HepG2 (cell line): ENCODE data around the gene TEX12. TPM values are rescaled to one million over a fixed set of nuclear protein-coding genes. Genes with fewer than 3 reads are reported as not detected.
A peak's percentile ranks its signal among the peaks of the same experiment; 100 is the strongest.

Experiments
- BRF2 ChIP-seq: sonication (generic); formaldehyde crosslinking; IDR thresholded peaks from 2 replicates; pipeline ENCODE4 v1.8.1; 2022; ENCODE audit warnings: mild to moderate bottlenecking, missing genetic modification reagents
- CHCHD3 ChIP-seq: sonication (generic); formaldehyde crosslinking; IDR thresholded peaks from 2 replicates; pipeline ENCODE4 v1.8.0; 2022; ENCODE audit warnings: mild to moderate bottlenecking, missing genetic modification reagents, moderate library complexity
- FOXM1 ChIP-seq: sonication (generic); formaldehyde crosslinking; IDR thresholded peaks from 2 replicates; pipeline ENCODE4 v1.5.0; 2020; ENCODE audit warnings: missing genetic modification reagents
- FOXP1 ChIP-seq, 2 experiments: fragments of 450-650 bp in 1 of 2; IDR thresholded peaks; 2 replicates each; pipeline ENCODE4 v1.6.1; 2017 to 2018; ENCODE audit warnings: antibody characterized with exemption in 1 of 2
- HMG20A ChIP-seq: IDR thresholded peaks from 2 replicates; pipeline ENCODE4 v1.6.1; 2016; ENCODE audit warnings: borderline replicate concordance
- HOXA3 ChIP-seq: sonication (generic); formaldehyde crosslinking; IDR thresholded peaks from 2 replicates; pipeline ENCODE4 v1.5.0; 2020; ENCODE audit warnings: missing genetic modification reagents
- KDM1A ChIP-seq: IDR thresholded peaks from 2 replicates; pipeline ENCODE4 v1.6.1; 2016; ENCODE audit warnings: missing compliant biosample characterization
- KDM6A ChIP-seq: IDR thresholded peaks from 2 replicates; pipeline ENCODE4 v1.6.1; 2016; ENCODE audit warnings: low read depth
- MAZ ChIP-seq, 2 experiments: sonication (generic) in 1 of 2; formaldehyde crosslinking in 1 of 2; IDR thresholded peaks; 2 replicates each; pipeline versions ENCODE4 v1.5.0 to v1.6.1; 2012 to 2020; ENCODE audit warnings: low read depth in 2 of 2, mild to moderate bottlenecking in 2 of 2, borderline replicate concordance in 1 of 2, improper control_type of control experiment in 1 of 2, low read length in 1 of 2, missing genetic modification reagents in 1 of 2, moderate library complexity in 1 of 2
- NCOR1 ChIP-seq: fragments of 200-600 bp; sonication (generic); IDR thresholded peaks from 2 replicates; pipeline ENCODE4 v1.7.0; 2017; ENCODE audit warnings: antibody characterized with exemption, low read length, borderline replicate concordance
- PAXIP1 ChIP-seq: sonication (generic); formaldehyde crosslinking; conservative IDR thresholded peaks from 2 replicates; pipeline ENCODE4 v1.4.0; 2020; ENCODE audit warnings: mild to moderate bottlenecking, missing genetic modification reagents, moderate library complexity
- RAD21 ChIP-seq: fragments of 450-650 bp; formaldehyde crosslinking; IDR thresholded peaks from 2 replicates; pipeline ENCODE4 v1.5.0; 2020; ENCODE audit warnings: mild to moderate bottlenecking
- RFX5 ChIP-seq: IDR thresholded peaks from 2 replicates; pipeline ENCODE4 v1.6.1; 2011; ENCODE audit warnings: low read depth, low read length, improper control_type of control experiment
- SP2 ChIP-seq: sonication (generic); formaldehyde crosslinking; IDR thresholded peaks from 2 replicates; pipeline ENCODE4 v1.5.1; 2020; ENCODE audit warnings: mild to moderate bottlenecking, missing genetic modification reagents
- ZBTB7A ChIP-seq: sonication (generic); formaldehyde crosslinking; IDR thresholded peaks from 2 replicates; pipeline ENCODE4 v1.8.0; 2022; ENCODE audit warnings: mild to moderate bottlenecking, missing genetic modification reagents
- ZGPAT ChIP-seq: IDR thresholded peaks from 2 replicates; pipeline ENCODE4 v1.6.1; 2016; ENCODE audit warnings: mild to moderate bottlenecking
- ZNF260 ChIP-seq: sonication (generic); formaldehyde crosslinking; IDR thresholded peaks from 2 replicates; pipeline ENCODE4 v1.4.0; 2020; ENCODE audit warnings: missing genetic modification reagents, low read depth, mild to moderate bottlenecking, borderline replicate concordance
- ZNF562 ChIP-seq: sonication (generic); formaldehyde crosslinking; IDR thresholded peaks from 2 replicates; pipeline ENCODE4 v1.8.0; 2022; ENCODE audit warnings: missing genetic modification reagents, borderline replicate concordance
- ZNF597 ChIP-seq: sonication (generic); formaldehyde crosslinking; IDR thresholded peaks from 2 replicates; pipeline ENCODE4 v1.5.0; 2020; ENCODE audit warnings: missing genetic modification reagents
- ZUFSP ChIP-seq: sonication (generic); formaldehyde crosslinking; IDR thresholded peaks from 2 replicates; pipeline ENCODE4 v1.9.0; 2021; ENCODE audit warnings: missing genetic modification reagents, mild to moderate bottlenecking, borderline replicate concordance
- polyA plus RNA-seq, 8 experiments: library from polyadenylated mRNA; depleted of rRNA in 3 of 8; stranded (reverse) in 7 of 8; unstranded in 1 of 8; fragments of >200 nt; fragmentation: Illumina TruSeq in 4 of 8; extraction: Trizol in 4 of 8; gene quantifications; 2 replicates each; pipeline versions ENCODE4 v1.2.1 to v1.2.3, GENCODE V29; 2011 to 2016; ENCODE audit warnings: low read depth in 4 of 8, missing spikeins in 1 of 8, mixed read lengths in 1 of 8; ENCODE audit not compliant: insufficient read depth in 1 of 8
- total RNA-seq, 5 experiments: library from RNA; depleted of rRNA; stranded (reverse); fragments of >200 nt; fragmentation: Illumina TruSeq; extraction: Trizol; gene quantifications; 2 replicates each; pipeline ENCODE4 v1.2.3, GENCODE V29; 2016; ENCODE audit warnings: low read depth in 1 of 5

Gene TEX12
- total and polyA plus RNA-seq, 2 of the 13 experiments (the other 11 are each of a cell fraction or from before 2014, with no cell fraction given): not detected

- no peak for TF ChIP-seq FOXP1 (IDR thresholded peaks at IDR 0.05)
- TF ChIP-seq FOXP1 (CRISPR knock-in tag; IDR thresholded peaks at IDR 0.05): peak; percentile 8; the same call in 1 of the 2 replicates
- no peak for TF ChIP-seq ZNF562 (CRISPR knock-in tag)
- no peak for TF ChIP-seq ZBTB7A (CRISPR knock-in tag)
- peak; percentile 32; the same call in 1 of the 2 replicates for TF ChIP-seq ZGPAT (CRISPR knock-in tag)
- TF ChIP-seq MAZ (IDR thresholded peaks at IDR 0.05; ENCODE audit: borderline replicate concordance, low read depth, low read length): no peak
- no peak for TF ChIP-seq MAZ (CRISPR knock-in tag; IDR thresholded peaks at IDR 0.05; ENCODE audit: low read depth)
- TF ChIP-seq RFX5: no peak
- TF ChIP-seq KDM1A (CRISPR knock-in tag): no peak
- no peak for TF ChIP-seq SP2 (CRISPR knock-in tag)
- no peak for TF ChIP-seq ZUFSP
- no peak for TF ChIP-seq BRF2 (CRISPR knock-in tag)
- TF ChIP-seq PAXIP1 (CRISPR knock-in tag): no peak
- no peak for TF ChIP-seq RAD21
- TF ChIP-seq ZNF597 (CRISPR knock-in tag): no peak
- TF ChIP-seq CHCHD3: no peak
- no peak for TF ChIP-seq FOXM1
- peak; percentile 62; the same call in 1 of the 2 replicates for TF ChIP-seq HMG20A
- no peak for TF ChIP-seq KDM6A (CRISPR knock-in tag)
- no peak for TF ChIP-seq ZNF260 (CRISPR knock-in tag)
- TF ChIP-seq HOXA3 (CRISPR knock-in tag): no peak
- TF ChIP-seq NCOR1: no peak
Observed at GRCh38 chr11:112156956-112157766, 10.0 kb upstream of the TEX12 start (continued).
